HG03520 (cell line): ENCODE data around the gene GATD1.
"Not testable (repeated sequence)": the region's sequence is repeated elsewhere in the genome, so short reads cannot be mapped to it uniquely, and the experiment has no call there.

Experiments used
- ATAC-seq: cut with Tn5 transposase; IDR thresholded peaks from one replicate; pipeline ENCODE4 v1.9.1; 2021; ENCODE audit warnings: mild to moderate bottlenecking, moderate library complexity; ENCODE audit not compliant: unreplicated experiment

GATD1 gene

GRCh38 chr11:765025-765801, 12.1 kb downstream of the GATD1 start:
- ATAC-seq: no peak

- no peak for ATAC-seq
Measured at GRCh38 chr11:764322-765024, 12.8 kb downstream of the GATD1 start.

GRCh38 chr11:763549-764321, 13.6 kb downstream of the GATD1 start:
- ATAC-seq: no peak

- ATAC-seq: no peak
Measured at GRCh38 chr11:763073-763463, 14.2 kb downstream of the GATD1 start.

- ATAC-seq: no peak
Measured at GRCh38 chr11:762421-763072, 14.7 kb downstream of the GATD1 start.

GRCh38 chr11:761526-762108, 15.7 kb downstream of the GATD1 start:
- ATAC-seq: no peak

- ATAC-seq: no peak
Measured at GRCh38 chr11:760236-760635, 17.1 kb downstream of the GATD1 start.

GRCh38 chr11:749731-750130, 27.6 kb downstream of the GATD1 start:
- ATAC-seq: no peak

GRCh38 chr11:748007-748359, 29.3 kb downstream of the GATD1 start:
- ATAC-seq: no peak

- peak; percentile 87 for ATAC-seq
Measured at GRCh38 chr11:747158-748006, 29.9 kb downstream of the GATD1 start, which contains the start of gene TALDO1. Gene TALDO1 (plus strand): TSS chr11:747464. CDS start chr11:747482, 18 bp downstream.

- ATAC-seq: peak; percentile 22
Measured at GRCh38 chr11:746289-747157, 30.8 kb downstream of the GATD1 start.

- ATAC-seq: no peak
Measured at GRCh38 chr11:745428-745827, 31.9 kb downstream of the GATD1 start.

- no peak for ATAC-seq
Measured at GRCh38 chr11:742571-743201, 34.6 kb downstream of the GATD1 start.

- ATAC-seq: no peak
Measured at GRCh38 chr11:742156-742546, 35.1 kb downstream of the GATD1 start.

- ATAC-seq: not testable (repeated sequence)
Measured at GRCh38 chr11:737899-738298, 39.4 kb downstream of the GATD1 start.

- ATAC-seq: no peak
Measured at GRCh38 chr11:737366-737765, 39.9 kb downstream of the GATD1 start.

GRCh38 chr11:734541-734940, 42.7 kb downstream of the GATD1 start:
- not testable (repeated sequence) for ATAC-seq

GRCh38 chr11:733072-733471, 44.2 kb downstream of the GATD1 start:
- ATAC-seq: no peak
